SK-N-SH (cell line): ENCODE data around the gene TMEM161B. TPM values are rescaled to one million over a fixed set of nuclear protein-coding genes. Genes with fewer than 3 reads are reported as not detected.

Experiments used
- CTCF ChIA-PET: fragments of 300-600, 350-600 bp; formaldehyde crosslinking; extraction: SDS; loops from one replicate; lab custom pipeline; 2021; lab: Yijun Ruan, JAX
- POLR2A ChIA-PET: fragments of 350-600 bp; sonication (Branson Sonifier 250); formaldehyde crosslinking; extraction: SDS; loops from one replicate; lab custom pipeline; 2020; ENCODE audit warnings: antibody characterized with exemption, inconsistent platforms; lab: Yijun Ruan, JAX
- DNase-seq: peaks from one replicate; pipeline ENCODE4 v3.0.0; 2012
- H2AFZ ChIP-seq: fragments of 200-600 bp; sonication (generic); 2 replicates; pipeline ENCODE4 v1.8.1; 2016; ENCODE audit warnings: antibody characterized with exemption, mild to moderate bottlenecking, low read depth
- H3F3A ChIP-seq: fragments of 200-600 bp; sonication (generic); replicated peaks from 2 replicates; pipeline ENCODE3; 2016; ENCODE audit warnings: antibody characterized with exemption, mild to moderate bottlenecking; ENCODE audit not compliant: insufficient read depth
- H3K27ac ChIP-seq, 2 experiments: fragments of 200-500 bp in 1 of 2; fragments of 200-600 bp in 1 of 2; sonication (Bioruptor generic) in 1 of 2; sonication (generic), shearing (Covaris generic) in 1 of 2; 2 replicates each; pipeline versions ENCODE4 v1.5.1 to v1.6.1; 2014 to 2016; ENCODE audit warnings: low read depth in 2 of 2, inconsistent platforms in 1 of 2, low read length in 1 of 2, mild to moderate bottlenecking in 1 of 2, mixed read lengths in 1 of 2
- H3K27me3 ChIP-seq: fragments of 200-600 bp; sonication (generic), shearing (Covaris generic); 2 replicates; pipeline ENCODE4 v1.6.1; 2016; ENCODE audit warnings: mixed run types; ENCODE audit not compliant: insufficient read depth
- H3K36me3 ChIP-seq, 2 experiments: fragments of 200-500 bp in 1 of 2; fragments of 200-600 bp in 1 of 2; sonication (Bioruptor generic) in 1 of 2; sonication (generic) in 1 of 2; replicated peaks in 1 of 2; 2 replicates each; pipeline versions ENCODE3 to v1.5.1; 2014 to 2016; ENCODE audit warnings: low read length in 1 of 2, mild to moderate bottlenecking in 1 of 2; ENCODE audit not compliant: insufficient read depth in 2 of 2, control insufficient read depth in 1 of 2
- H3K4me1 ChIP-seq, 2 experiments: fragments of 200-500 bp in 1 of 2; fragments of 200-600 bp in 1 of 2; sonication (Bioruptor generic) in 1 of 2; sonication (generic), shearing (Covaris generic) in 1 of 2; 2 replicates each; pipeline versions ENCODE4 v1.5.1 to v1.6.1; 2014 to 2016; ENCODE audit warnings: low read depth in 1 of 2, low read length in 1 of 2, mixed run types in 1 of 2; ENCODE audit not compliant: insufficient read depth in 2 of 2, control insufficient read depth in 1 of 2
- H3K4me2 ChIP-seq: fragments of 200-600 bp; sonication (generic), shearing (Covaris generic); 2 replicates; pipeline ENCODE4 v1.6.1; 2017; ENCODE audit warnings: mixed run types
- H3K4me3 ChIP-seq, 2 experiments: fragments of 200-500 bp in 1 of 2; fragments of 200-600 bp in 1 of 2; sonication (Bioruptor generic) in 1 of 2; sonication (generic), shearing (Covaris generic) in 1 of 2; 2 replicates each; pipeline versions ENCODE4 v1.5.1 to v1.8.1; 2014 to 2016; ENCODE audit warnings: low read depth in 2 of 2, inconsistent platforms in 1 of 2, low read length in 1 of 2, mild to moderate bottlenecking in 1 of 2, mixed read lengths in 1 of 2, moderate library complexity in 1 of 2
- H3K79me2 ChIP-seq: fragments of 200-600 bp; sonication (generic); 2 replicates; pipeline ENCODE4 v1.8.1; 2017; ENCODE audit warnings: mild to moderate bottlenecking; ENCODE audit not compliant: insufficient read depth
- H3K9ac ChIP-seq: fragments of 200-600 bp; sonication (generic); 2 replicates; pipeline ENCODE4 v1.6.1; 2017; ENCODE audit warnings: mixed run types
- H3K9me2 ChIP-seq: fragments of 200-600 bp; sonication (generic); 2 replicates; pipeline ENCODE4 v1.6.1; 2017; ENCODE audit warnings: mixed run types
- H3K9me3 ChIP-seq: fragments of 200-600 bp; sonication (generic); 2 replicates; pipeline ENCODE4 v1.6.1; 2017; ENCODE audit warnings: mixed run types, mild to moderate bottlenecking, moderate library complexity
- H4K20me1 ChIP-seq: fragments of 200-600 bp; sonication (generic); 2 replicates; pipeline ENCODE4 v1.6.1; 2017; ENCODE audit warnings: mild to moderate bottlenecking, mixed run types; ENCODE audit not compliant: insufficient read depth
- CHD2 ChIP-seq: fragments of 150-350 bp; IDR thresholded peaks from 2 replicates; pipeline ENCODE4 v1.6.1; 2018; ENCODE audit warnings: low read length; ENCODE audit not compliant: partially characterized antibody
- ELF1 ChIP-seq: IDR thresholded peaks from 2 replicates; pipeline ENCODE4 v1.4.0; 2012
- EP300 ChIP-seq, 2 experiments: IDR thresholded peaks; 2 replicates each; pipeline versions ENCODE4 v1.4.0 to v1.6.1; 2012; ENCODE audit warnings: borderline replicate concordance in 1 of 2, low read depth in 1 of 2, low read length in 1 of 2
- EZH2phosphoT487 ChIP-seq: fragments of 200-600 bp; sonication (generic); IDR thresholded peaks from 2 replicates; pipeline ENCODE4 v1.6.1; 2017; ENCODE audit warnings: low read depth, mixed run types, mild to moderate bottlenecking, antibody characterized with exemption, moderate library complexity, borderline replicate concordance
- MAX ChIP-seq: IDR thresholded peaks from 2 replicates; pipeline ENCODE4 v1.4.0; 2012; ENCODE audit warnings: low read depth
- MEF2A ChIP-seq: IDR thresholded peaks from 2 replicates; pipeline ENCODE4 v1.4.0; 2012; ENCODE audit warnings: low read depth, borderline replicate concordance
- POLR2AphosphoS5 ChIP-seq: IDR thresholded peaks from 2 replicates; pipeline ENCODE4 v1.6.1; 2012; ENCODE audit warnings: low read depth, low read length
- RAD21 ChIP-seq: IDR thresholded peaks from 2 replicates; pipeline ENCODE4 v1.6.1; 2012; ENCODE audit warnings: mild to moderate bottlenecking, low read length
- RXRA ChIP-seq: IDR thresholded peaks from 2 replicates; pipeline ENCODE4 v1.4.0; 2012; ENCODE audit warnings: low read depth, mild to moderate bottlenecking, borderline replicate concordance
- SMC3 ChIP-seq: IDR thresholded peaks from 2 replicates; pipeline ENCODE4 v1.6.1; 2012; ENCODE audit warnings: low read depth, low read length, improper control_type of control experiment
- TAF1 ChIP-seq: IDR thresholded peaks from 2 replicates; pipeline ENCODE4 v1.6.1; 2012; ENCODE audit warnings: low read depth, mild to moderate bottlenecking, low read length, moderate library complexity, borderline replicate concordance
- TEAD4 ChIP-seq: IDR thresholded peaks from 2 replicates; pipeline ENCODE4 v1.4.0; 2012; ENCODE audit warnings: mild to moderate bottlenecking, borderline replicate concordance; ENCODE audit not compliant: insufficient read depth
- WGBS: methylation state at CpG from one replicate; pipeline ENCODE4 v1.1.6; 2017; ENCODE audit warnings: low lambda C conversion rate; 5-methylcytosine and 5-hydroxymethylcytosine counted together
- polyA plus RNA-seq, 3 experiments: library from polyadenylated mRNA; depleted of rRNA; stranded (reverse); fragments of >200 nt; gene quantifications; 2 replicates each; pipeline ENCODE4 v1.2.3, GENCODE V29; 2012
- TF ChIP-seq, protein P1 (sequence below): IDR thresholded peaks from 2 replicates; pipeline ENCODE4 v1.6.1; 2012; ENCODE audit warnings: mild to moderate bottlenecking, low read depth, low read length, moderate library complexity

TMEM161B gene
- polyA plus RNA-seq, 1 of the 3 experiments (the other 2 are of a cell fraction), result 8.0 TPM

GRCh38 chr5:88288528-88289197 lies 20.0 kb upstream of the TMEM161B start:
- POLR2A ChIA-PET, result no interaction called here
- no peak overlapping the region for H3K9ac ChIP-seq
- H3K9me3 ChIP-seq, result no peaks in the 10 kb centered on the region

GRCh38 chr5:88287846-88288527 lies 19.3 kb upstream of the TMEM161B start:
- no peaks in the 10 kb centered on the region for H3K9me3 ChIP-seq
- H3K4me1 ChIP-seq, result no peaks in the 10 kb centered on the region
- CTCF ChIA-PET, result no interaction called here
- no peaks in the 10 kb centered on the region for H3K9me2 ChIP-seq
- no peaks in the 10 kb centered on the region for H3K79me2 ChIP-seq
- POLR2A ChIA-PET, result no interaction called here
- no peaks in the 10 kb centered on the region for H3F3A ChIP-seq
- no peak for DNase-seq
- WGBS, result 93% methylated on average over 4 of the region's 4 CpGs
- H4K20me1 ChIP-seq, result no peaks in the 10 kb centered on the region
- no peak overlapping the region for H3K9ac ChIP-seq
- H3K27me3 ChIP-seq, result no peaks in the 10 kb centered on the region
- H2AFZ ChIP-seq, result no peak overlapping the region
- H3K4me2 ChIP-seq, result no peak overlapping the region
- H3K27ac ChIP-seq, result no peak overlapping the region
- H3K36me3 ChIP-seq, result peaks cover 3 to 5% of the 10 kb centered on the region in 2 experiments
- TF ChIP-seq MAX, result no peak
- no peak overlapping the region for H3K4me3 ChIP-seq

More at GRCh38 chr5:88288528-88289197, 20.0 kb upstream of the TMEM161B start:
- Histone ChIP-seq H4K20me1 (no peaks in the 10 kb centered on the region), H3F3A (no peaks in the 10 kb centered on the region), H3K27me3 (no peaks in the 10 kb centered on the region), H3K4me1 (no peaks in the 10 kb centered on the region), H3K27ac (no peak overlapping the region), H3K4me3 (no peak overlapping the region), H3K36me3 (peaks cover 0 to 3% of the 10 kb centered on the region in 2 experiments), H3K9me2 (no peaks in the 10 kb centered on the region), H3K79me2 (no peaks in the 10 kb centered on the region), H3K4me2 (no peak overlapping the region), H2AFZ (no peak overlapping the region)
- DNase-seq, result no peak
- TF ChIP-seq TAF1 (no peak), RAD21 (no peak), EP300 (IDR thresholded peaks at IDR 0.05; ENCODE audit: borderline replicate concordance in 1 of 2, low read depth in 1 of 2, low read length in 1 of 2) (no peak), RXRA (no peak), EZH2phosphoT487 (no peak), ELF1 (no peak), SMC3 (no peak), TEAD4 (no peak), MEF2A (no peak), CHD2 (no peak), POLR2AphosphoS5 (no peak)
- TF ChIP-seq, protein P1, sequence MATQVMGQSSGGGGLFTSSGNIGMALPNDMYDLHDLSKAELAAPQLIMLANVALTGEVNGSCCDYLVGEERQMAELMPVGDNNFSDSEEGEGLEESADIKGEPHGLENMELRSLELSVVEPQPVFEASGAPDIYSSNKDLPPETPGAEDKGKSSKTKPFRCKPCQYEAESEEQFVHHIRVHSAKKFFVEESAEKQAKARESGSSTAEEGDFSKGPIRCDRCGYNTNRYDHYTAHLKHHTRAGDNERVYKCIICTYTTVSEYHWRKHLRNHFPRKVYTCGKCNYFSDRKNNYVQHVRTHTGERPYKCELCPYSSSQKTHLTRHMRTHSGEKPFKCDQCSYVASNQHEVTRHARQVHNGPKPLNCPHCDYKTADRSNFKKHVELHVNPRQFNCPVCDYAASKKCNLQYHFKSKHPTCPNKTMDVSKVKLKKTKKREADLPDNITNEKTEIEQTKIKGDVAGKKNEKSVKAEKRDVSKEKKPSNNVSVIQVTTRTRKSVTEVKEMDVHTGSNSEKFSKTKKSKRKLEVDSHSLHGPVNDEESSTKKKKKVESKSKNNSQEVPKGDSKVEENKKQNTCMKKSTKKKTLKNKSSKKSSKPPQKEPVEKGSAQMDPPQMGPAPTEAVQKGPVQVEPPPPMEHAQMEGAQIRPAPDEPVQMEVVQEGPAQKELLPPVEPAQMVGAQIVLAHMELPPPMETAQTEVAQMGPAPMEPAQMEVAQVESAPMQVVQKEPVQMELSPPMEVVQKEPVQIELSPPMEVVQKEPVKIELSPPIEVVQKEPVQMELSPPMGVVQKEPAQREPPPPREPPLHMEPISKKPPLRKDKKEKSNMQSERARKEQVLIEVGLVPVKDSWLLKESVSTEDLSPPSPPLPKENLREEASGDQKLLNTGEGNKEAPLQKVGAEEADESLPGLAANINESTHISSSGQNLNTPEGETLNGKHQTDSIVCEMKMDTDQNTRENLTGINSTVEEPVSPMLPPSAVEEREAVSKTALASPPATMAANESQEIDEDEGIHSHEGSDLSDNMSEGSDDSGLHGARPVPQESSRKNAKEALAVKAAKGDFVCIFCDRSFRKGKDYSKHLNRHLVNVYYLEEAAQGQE, result no peak
- CTCF ChIA-PET, result no interaction called here
- WGBS, result 87% methylated on average over 5 of the region's 5 CpGs
